NCI-H510A (cell line): ENCODE results near the gene SLC31A1.
"Not testable (repeated sequence)": the region's sequence is repeated elsewhere in the genome, so short reads cannot be mapped to it uniquely, and the experiment has no call there.

ENCODE experiments used
- DNase-seq: peaks from one replicate; lab custom pipeline; 2025; lab: John Stamatoyannopoulos, UW

SLC31A1 gene

DNA sequence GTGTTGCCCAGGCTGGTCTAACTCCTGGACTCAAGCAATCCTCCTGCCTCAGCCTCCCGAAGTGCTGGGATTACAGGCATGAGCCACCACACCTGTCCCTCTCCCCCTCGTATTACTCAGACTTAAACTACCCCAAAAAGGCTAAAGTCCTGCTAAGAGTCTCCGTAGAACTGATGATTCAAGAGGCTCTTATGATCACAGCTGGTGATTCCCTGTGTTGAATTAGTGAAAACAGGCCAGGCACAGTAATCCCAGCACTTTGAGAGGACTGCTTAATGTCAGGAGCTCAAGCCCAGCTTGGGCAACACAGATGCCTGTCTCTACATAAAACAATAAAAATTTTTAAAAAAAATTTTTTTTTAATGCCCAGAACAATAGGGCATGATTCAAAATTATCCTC, 44.8 kb downstream of the SLC31A1 start:
- no peak for DNase-seq

DNA sequence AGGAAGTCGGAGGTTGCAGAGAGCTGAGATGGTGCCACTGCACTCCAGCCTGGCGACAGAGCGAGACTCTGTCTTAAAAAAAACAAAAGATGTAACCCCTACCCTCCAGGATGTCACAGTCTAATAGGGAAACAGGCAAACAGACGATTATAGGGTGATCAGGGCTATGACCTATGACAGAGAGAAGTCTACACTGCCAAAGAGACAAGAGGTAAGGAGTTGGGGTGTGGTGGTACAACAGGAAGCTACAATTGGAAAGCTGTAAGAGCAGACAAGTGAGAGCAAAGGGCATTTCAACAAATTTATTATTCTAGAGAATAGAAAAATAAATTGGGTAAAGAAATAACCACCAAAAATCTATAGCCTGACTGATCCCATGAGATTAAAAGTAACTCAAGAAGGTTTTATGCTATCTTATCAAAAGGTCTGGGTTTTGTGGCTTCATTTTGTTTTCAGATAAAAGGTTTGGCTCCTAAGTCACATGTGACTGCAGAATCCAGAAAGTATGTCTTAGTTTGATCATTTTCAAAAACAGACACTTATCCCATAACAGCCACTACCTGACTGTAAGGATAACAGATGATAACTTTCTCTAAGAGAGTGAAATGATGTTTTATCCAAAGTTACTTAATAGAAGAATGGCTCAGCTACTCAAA, 46.7 kb downstream of the SLC31A1 start:
- DNase-seq, result no peak

DNA sequence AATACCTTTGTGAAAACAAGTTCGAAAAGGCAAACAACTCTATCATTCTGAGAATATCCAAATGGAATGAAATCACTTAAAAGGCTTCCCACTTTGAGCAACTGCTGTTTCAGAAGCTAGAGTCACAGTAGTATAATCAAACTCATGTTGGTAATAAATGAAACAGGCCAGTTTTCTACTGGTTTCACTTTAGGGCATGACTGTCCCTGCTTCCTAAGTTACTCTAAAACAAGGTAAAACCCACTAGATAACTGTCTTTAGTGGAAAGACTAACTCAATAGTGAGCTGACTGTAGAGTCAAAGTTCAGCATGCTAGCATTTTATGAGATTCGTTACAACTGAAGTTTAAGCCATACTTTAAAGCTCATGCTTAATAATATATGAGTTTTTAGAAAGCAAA, 48.0 kb downstream of the SLC31A1 start:
- no peak for DNase-seq

DNA sequence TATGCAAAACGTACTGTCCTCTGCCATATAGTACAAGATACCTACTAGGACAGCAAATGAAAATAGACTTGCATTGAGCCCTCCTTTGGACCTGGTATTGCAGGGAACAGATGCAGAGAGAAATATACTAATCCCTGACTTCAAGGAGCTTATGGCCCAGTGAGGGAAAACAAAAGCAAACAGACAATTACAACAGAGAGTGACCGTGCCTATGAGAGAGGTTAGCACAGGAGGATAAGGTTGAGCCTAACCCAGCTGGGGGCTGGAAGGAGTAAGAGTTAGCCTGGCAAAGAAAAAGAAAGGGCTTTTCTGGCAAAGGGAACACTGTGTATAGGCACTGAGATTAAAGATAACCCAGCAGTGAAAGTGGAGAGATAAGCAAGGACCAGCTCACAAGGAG, 48.5 kb downstream of the SLC31A1 start:
- no peak for DNase-seq

DNA sequence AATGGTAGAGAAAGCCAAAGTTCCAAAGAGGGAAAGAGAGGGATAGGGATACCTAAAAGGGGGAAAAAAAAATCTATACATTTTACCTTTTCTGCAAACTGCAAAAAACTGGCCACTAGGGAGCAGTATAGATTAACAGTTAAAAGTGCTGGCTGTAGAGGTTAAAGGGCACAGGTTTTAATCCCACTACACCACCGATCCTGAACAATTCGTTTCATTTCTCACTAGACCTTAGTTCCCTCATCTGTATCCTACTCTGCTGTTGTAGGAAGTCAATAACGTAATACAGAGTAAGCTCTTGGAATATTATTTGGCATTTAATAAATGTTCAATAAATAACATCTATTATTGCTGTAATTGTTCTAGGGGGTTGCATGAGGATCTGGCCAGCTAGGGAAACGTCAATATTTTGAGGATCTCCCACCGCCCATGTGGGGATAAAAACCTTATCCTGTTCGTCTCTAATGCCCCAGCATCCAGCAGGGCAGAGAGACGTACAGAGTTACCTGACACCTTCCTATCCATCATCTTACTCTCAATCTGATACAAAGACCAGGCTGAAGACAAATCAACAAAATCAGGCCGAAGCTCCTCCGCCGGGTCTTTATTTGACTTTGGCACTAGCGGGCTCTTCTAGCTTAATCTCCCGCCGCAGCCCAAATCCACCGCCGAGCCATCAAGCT, 53.3 kb downstream of the SLC31A1 start:
- peak; percentile 32 for DNase-seq

DNA sequence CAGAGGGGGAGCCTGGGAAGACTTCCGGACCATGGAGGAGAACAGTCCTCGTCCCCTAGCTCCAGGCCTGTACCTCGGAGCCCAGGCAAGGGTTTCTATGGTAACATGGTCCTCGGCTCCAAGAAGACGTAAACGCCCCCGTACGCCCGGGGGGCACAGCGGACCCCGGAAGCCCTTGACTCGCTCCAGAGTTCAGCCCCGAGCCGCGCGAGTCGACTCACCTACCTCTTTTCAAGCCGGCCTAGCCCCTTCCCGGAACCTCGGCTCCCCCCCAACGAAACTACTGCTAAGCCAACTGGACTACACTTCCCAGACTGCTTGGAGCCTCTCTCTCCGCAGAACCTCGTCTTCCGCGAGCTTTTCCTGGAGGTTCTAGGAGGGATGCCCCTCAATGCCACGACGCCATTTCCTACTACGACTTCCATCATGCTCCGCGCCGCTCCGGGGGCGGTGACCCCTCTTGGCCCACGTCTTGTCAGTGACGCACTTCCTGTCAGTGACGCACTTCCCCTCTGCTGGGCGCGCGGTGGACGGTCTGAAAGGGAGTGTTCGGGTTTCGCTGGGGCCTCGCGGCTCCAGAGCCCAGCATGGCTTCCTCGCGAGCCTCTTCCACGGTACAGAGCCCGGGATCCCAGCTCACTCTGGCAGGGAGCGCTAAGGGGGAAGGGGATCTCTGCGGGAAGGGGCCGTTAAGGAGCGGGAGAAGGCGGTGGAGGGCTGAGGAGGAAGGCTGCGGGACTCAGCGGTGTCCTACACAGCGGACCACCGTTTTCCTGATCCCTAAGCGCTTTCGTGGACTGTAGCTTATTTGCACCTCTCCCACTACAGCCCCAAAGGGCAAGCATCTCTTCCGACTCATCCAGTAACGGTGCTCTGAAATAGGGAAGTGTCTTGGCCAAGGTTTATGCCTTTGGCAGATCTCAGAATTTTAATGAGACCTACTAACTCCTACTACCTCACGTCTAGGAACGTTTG, 54.1 kb downstream of the SLC31A1 start, which contains the start of the genes CDC26 and PRPF4:
Gene CDC26 (minus strand): TSS at position 416 of the 975 bp plus-strand sequence. CDS start 3,065 bp downstream, outside the sequence.
Gene PRPF4 (plus strand): TSS at position 502 of the 975 bp plus-strand sequence. CDS start 86 bp downstream, at position 588.
- peak; percentile 98 for DNase-seq

DNA sequence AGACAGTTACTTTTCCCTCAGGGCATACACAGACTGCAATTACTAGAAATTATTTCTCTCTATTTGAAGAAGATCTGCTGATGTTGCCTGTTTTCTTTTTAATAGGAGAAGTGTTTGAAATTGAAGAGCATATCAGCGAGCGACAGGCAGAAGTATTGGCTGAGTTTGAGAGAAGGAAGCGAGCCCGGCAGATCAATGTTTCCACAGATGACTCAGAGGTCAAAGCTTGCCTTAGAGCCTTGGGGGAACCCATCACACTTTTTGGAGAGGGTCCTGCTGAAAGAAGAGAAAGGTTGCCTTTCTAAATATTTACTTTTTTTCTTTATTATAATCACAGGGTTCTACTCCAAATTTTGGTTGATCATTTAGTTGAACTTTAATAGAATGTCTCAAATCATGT, 57.5 kb downstream of the SLC31A1 start:
- DNase-seq, result no peak

DNA sequence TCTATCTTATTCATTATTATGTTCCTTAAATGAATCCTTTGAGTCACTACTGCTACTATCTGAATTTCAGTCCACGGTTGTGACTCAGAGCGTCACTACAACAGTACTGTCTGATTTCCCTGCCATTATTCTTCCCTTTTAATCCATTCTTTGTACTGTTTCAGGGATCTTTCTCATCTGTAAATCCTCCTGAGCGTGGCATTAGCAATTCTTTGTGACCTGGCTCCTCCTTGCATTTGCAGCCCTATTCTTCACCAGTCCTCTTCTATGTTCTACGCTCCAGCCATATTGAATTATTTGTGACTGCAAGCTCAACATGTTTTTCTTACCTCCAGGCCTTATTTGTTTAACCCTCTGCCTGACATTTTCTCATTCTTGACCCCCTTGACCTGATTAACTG, 60.0 kb downstream of the SLC31A1 start:
- DNase-seq, result no peak

DNA sequence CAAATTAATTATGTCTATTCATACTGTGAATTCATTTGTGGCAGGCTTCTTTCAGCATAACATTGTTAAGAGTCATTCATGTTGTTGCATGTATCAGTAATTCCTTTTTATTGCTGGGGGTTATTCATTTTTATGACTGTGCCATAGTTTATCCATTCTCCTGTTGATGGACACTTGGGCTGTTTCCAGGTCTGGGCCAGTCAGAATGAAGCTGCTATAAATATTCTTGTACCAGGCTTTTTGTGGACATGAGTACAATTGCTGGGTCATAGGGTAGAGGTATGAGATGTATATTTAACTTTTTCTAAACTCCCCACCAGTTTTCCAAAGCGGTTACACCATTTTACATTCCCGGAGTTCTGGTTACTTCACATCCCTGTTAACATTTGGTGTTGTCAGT, 67.7 kb downstream of the SLC31A1 start:
- DNase-seq, result no peak

DNA sequence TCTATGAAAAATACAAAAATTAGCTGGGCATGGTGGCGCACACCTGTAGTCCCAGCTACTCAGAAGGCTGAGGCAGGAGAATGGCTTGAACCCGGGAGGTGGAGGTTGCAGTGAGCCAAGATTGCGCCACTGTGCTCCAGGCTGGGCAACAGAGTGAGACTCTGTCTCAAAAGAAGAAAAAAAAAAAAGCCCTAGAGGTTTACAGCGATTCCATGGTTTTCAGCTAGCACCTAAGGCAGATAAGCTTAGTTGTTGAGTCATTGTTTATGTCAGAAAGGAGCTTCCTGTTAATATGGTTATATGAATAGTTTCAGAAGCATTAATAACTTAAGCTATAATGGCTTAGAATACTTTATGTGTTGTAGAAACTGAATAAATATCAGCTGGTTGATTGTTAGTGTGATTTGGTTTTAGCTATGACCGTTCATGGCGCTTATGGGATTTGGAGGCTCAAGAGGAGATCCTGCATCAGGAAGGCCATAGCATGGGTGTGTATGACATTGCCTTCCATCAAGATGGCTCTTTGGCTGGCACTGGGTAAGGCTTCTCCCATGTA, 68.8 kb downstream of the SLC31A1 start:
- DNase-seq, result no peak

DNA sequence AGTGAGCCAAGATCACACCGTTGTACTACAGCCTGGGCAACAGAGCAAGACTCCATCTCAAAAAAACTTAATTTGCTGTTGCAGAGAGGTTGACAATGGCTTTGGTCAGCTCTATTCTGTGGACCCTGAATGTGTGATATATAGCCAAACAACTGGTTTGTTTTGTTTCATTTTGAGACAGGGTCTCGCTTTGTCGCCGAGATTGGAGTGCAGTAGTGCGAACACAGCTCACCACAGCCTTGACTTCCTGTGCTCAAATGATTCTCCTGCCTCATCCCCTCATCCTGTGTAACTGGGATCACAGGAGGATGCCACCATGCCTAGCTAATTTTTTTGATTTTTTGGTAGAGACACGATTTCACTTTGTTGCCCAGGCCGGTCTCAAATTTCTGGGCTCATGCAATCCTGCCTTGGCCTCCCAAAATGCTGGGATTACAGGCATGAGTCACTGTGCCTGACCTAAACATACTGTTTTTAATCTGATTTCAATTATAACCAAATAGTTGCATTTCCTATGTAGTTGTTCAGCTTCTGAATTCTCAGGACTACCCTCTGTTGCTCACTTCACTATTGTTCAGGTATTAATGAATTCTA, 72.0 kb downstream of the SLC31A1 start:
- no peak for DNase-seq

DNA sequence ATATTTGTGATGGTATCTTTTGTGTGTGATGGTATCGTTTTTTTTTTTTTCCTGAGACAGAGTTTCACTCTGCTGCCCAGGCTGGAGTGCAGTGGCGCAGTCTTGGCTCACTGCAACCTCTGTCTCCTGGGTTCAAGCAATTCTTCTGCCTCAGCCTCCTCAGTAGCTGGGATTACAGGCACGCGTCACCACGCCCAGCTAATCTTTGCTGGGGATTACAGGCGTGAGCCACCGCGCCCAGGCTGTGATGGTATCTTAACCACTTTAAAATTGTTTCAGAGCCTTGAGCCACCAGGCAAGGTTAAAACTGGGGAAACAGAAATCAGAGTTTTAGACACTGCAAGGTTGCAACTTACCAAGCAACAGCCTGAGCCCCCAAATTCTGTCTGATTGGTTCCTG, 74.9 kb downstream of the SLC31A1 start:
- DNase-seq, result not testable (repeated sequence)

DNA sequence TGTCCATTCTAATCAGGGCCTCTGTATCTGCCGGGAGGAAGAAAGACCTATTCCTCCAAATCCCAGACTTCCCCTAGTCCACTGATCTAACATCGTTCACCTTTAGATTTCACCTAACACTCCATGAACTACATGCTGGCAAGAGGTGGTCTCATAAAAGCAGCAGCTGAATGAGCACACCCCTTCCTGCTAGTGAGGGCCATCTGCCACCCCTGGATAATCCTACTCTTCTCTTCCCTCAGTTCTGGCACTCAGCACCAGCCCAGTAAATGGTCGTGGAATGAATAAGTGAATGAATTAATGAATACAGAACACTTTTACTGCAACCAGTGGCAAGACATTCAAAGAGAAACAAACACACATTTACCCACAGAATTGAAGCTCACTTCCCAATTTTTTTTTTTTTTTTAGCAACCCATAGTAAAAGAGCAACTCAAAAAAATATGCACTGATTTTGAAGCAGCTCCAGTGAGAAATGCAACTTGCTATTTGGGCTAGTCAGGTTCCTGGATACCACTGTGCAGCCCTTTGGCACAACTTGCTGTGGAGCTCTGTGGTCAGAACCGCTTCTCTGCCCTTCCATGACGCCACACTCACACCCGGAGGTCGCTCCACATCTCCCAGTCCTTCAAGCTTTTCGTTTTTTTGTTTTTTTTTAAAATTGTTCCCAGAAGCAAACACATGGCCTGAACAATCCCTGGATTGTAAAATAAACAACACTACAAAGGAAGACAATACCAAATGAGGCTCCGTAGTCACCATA, 75.6 kb downstream of the SLC31A1 start:
- no peak for DNase-seq

DNA sequence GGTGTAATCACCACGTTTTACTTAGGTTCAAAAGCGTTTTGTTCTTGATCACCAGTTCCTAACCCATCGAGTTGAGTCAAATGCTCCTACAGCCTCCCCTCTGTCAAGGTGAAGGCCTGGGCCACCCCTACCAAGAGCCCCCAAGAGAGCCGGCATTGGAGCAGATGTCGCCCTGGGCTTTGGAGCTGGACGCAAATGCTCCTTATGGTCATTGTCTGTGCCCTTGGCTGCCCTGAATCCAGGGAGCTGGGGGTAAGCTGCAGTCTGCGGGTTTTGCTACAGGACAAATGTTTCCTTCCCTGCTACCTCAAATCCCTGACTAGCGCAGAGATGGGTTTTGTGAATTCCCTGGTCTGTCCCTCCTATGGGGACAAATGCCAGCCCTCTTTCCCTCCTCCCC, 77.0 kb downstream of the SLC31A1 start:
- no peak for DNase-seq

DNA sequence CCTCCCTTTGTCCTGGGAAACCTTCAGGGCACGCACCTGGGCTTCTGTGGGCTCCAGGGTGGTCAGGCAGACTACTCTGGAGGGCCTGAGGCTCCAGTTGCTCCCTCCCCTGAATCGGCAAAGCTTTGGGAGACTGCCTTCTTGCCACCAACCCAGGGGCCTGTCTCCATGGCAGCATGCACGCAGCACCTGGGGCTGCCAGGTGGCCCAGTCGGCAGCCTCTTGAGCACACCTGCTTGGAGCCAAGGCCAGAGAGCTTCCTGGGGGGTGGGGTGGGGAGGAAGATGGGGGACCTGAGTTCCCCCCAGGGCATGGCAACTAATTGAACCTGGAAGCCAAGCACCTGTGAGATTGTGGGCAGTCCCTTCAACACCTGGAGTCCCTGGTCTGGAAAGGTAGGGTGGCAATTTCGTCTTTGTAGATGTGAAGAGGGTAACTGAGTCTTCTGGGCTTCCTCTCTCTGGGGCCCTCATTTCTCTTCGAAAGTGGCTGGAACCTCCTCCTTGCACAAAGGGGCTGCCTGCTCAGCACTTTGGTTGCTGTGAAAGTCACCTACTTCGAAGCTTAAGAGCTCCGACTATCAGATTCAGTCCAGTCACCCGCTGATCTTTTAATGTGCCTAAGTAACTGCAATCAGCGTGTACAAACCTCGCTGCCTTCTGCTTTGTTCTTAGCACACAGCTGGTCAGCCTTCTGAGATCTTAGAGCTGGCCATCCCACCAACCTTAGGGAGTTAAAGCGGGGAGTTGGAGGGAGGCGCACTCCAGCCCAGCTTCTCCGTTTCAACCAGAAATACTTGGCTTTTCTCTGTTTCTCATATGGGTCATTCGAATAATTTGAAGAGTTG, 77.8 kb downstream of the SLC31A1 start:
- DNase-seq, result peak; percentile 92

DNA sequence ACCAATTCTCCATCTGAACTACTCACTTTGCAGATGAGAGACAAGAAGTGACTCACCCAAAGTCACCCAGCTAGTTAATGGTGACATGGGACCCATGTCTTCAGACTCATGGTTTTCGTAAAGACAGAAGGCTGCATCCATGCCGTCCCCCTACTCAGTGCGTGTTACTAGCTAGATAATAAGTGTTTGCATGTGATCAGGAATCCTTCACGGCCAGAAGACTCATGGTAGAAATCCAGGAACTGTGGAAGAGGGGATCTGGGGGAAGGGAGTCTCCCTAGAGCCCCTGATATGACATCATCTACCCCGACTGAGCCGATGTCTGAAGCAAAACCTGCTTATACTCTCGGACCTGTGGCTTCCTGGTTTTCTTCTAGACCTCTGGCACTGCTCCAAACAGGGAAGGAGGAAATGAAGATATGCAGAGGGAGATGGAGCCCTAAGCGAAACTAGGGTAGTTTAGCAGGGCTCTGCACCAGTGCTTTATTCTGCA, 78.5 kb downstream of the SLC31A1 start:
- DNase-seq, result peak; percentile 81

DNA sequence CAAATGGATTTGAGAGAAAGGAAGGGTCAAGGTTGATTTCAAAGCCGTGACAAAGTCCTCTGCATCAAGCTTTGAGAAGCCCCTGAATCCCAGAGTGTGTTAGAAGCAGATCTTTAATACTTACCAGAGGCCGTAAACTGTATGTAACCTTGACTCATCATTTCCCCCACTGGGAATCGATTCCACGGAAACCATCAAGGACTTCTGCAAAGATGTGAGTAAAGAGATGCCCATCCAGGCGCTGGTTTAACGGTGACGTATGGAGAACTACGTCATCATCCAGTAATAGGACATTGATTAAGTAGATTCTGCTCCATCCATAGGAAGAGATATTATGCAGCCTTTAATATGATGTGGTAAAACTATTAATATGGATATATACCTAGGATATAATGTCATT, 80.2 kb downstream of the SLC31A1 start:
- no peak for DNase-seq

DNA sequence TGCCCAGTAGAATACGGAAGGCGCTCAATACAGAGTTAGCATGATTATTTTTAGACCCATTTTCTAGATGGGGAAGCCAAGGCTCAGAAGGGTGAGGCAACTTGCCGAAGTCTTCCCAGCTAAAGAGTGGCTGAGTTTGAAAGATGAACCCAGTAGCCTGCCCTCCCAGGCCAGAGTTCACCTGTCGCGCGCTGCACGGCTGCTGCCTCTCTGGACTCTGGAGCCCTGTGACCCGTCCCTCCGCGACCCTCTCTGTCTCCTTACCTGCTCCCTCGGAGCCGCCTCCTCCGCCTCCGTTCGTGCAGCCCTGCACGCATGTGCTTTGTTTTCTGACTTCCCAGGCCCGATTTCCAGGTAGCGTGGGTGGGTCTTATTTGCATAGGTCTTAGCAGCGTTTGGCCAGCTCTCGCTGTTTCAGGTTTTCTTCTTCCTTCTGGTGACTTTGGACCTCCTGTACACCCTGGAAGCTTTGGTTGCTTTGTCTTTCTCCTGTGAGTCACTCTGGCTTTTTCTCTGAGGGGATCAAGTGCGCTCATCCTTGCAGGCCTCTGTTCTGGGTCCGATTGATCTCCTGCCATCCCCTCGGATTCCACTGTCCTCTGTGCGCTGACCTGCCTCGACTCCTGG, 81.6 kb downstream of the SLC31A1 start, which contains the start of gene RNF183:
Gene RNF183 (minus strand): TSS at position 585 of the 627 bp plus-strand sequence. CDS start 5,192 bp downstream, outside the sequence.
- DNase-seq, result no peak

DNA sequence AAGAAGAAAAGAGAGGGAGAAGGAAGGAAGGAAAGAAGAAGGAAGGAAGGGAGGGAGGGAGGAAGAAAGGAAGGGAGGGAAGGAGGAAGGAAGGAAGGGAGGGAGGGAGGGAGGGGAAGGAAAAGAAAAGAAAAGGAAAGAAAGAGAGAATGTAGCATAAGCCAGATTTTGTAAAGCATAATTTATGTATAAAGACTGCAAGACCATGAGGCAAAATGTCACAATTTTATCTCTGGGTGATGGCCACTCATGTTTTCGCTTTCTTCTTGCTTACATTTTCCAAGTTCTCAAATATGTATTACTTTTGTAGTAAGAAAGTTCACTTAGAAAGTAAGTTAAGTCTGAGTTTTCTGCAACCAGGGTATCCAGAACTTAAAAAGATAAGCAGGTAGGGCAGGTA, 85.2 kb downstream of the SLC31A1 start:
- DNase-seq, result no peak
